Stimulated activated CD8-positive, alpha-beta memory T cell treated with anti-CD3 and anti-CD28 coated beads, Interleukin-4, amount 100 ng/mL, for 4 hours (primary cell): ENCODE data around the gene PTGR1.
"Not testable (repeated sequence)": the region's sequence is repeated elsewhere in the genome, so short reads cannot be mapped to it uniquely, and the experiment has no call there.

Source experiments
- DNase-seq, 2 donors: peaks; one replicate each; pipeline ENCODE4 v3.0.0-alpha.2; 2020; ENCODE audit warnings: low read depth in 2 of 2, low spot score in 1 of 2

Gene PTGR1

DNA sequence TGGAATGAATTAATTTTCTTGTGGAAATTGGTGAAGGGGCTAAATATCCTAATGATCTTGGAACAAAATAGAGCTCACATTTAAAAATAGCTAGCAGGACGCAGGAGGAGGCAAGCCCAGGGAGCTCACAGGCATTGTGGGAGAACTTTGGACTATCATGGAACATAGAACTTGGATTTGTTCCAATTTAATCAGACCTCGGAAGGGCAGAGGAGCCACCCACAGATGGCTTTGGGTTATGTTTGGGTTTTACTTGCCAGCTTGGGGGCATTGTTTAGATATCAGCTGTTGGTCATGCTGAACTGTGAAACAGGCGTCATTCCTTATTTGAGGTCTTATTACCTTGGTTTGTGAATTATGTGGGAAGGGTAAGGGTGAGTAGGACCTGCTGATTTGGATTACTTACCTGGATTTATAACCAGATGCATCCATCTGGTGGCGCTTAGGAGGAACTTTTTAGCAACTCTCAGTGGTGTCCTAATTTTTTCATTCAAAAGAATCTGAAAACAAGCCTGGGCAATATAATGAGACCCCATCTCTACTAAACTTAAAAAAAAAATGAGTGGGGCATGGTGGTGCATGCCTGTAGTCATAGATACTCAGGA, 14.1 kb upstream of the PTGR1 start:
- no peak for DNase-seq

DNA sequence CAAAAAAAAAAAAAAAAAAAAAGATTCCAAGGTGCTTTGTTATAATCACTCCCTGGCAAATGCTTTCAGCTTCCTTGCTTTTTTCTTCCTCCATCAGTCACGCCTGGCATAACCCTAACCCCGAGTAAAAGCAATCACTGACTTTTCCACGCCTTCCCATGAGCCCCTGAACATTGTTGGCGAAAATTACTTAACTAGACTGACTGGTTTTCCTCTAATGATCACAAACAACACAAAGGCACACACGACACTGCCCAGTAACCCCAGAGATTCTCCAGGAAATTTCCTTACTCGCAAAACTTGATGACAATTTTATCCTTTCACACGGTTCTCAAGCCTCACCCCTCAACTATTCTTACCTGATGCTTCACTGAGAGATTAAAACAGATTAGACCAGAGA, 11.4 kb upstream of the PTGR1 start:
- DNase-seq, result no peak

DNA sequence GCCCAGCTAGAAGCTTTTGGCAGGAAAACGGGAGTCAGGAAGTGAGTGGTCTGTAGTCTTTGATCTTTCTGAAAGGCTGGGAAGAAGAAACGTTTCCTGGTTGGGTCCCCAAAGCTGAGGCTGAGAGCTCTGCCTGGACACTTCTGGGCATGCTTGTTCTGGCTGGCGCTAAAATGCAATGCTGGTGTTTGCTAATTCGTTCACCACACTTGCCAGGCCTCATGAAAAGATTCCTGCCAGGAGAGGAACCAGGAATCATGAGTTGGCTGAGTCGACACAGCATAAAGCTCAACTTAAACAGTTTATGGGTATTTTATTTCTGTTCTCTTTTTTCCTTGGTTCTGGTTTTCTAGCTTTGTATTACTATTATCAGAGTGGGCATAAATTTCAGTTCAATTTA, 10.7 kb upstream of the PTGR1 start:
- no peak for DNase-seq

DNA sequence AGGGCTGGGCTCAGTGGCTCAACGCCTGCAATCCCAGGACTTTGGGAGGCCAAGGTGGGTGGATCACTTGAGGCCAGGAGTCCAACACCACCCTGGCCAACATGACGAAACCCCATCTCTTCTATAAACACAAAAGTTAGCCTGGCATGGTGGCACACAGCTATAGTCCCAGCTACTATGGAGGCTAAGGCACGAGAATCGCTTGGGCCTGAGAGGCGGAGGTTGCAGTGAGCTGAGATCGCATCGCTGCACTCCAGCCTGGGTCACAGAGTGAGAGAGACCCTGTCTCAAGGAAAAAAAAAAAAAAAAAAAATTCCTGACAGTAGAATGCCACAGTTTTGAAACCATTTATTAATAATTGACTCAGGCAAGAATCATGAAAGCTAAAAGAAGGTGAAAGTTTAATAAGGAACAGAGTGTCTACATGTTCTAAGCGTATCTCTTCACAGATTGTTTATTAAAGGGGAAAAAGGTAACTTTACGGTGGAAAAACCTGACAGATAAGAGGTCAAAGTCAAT, 5.7 kb upstream of the PTGR1 start:
- no peak for DNase-seq

DNA sequence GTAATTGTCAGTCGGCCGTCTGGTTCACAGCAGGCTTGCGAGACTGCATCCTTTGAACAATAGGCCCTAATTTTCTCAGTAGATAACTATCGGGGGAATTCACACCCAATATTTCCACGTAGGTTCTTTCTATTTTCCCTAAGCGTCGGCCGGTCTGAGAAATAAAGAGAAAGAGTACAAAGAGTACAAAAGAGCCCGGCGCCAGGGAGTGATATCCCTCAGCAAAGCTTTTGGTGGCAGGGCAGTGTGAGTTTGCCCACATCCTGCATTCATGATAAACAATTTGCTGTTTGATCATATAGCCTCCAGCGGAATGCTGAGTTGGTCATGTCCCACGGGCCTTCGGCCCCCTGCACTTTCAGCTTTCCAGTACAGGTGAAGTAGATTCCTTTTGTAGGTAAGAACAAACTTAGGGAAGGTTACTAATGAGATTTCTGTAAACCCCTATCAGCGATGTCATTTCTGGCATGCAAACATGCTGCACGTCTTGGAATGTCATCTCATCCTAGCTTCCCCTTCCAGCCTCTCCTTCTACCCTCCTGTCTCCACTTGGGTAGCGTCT, 4.7 kb upstream of the PTGR1 start:
- DNase-seq, result no peak

DNA sequence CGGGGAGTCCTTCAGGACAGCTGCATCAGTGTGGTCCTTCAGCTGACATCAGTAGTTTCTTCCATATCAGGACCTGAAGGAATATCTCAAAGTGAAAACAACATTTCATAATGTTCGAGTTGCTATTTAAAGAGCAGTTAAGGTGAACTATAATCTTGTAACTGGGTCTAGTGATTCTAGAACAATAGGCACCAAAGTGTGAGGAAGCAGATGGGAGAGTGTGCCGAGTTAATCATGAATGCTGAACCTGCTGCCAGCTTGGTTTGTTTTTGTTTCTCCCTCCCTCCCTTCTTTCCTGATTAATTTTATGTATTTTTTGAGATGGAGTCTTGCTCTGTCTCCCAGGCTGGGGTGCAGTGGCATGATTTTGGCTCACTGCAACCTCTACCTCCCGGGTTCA, 3.6 kb upstream of the PTGR1 start:
- DNase-seq, result no peak

DNA sequence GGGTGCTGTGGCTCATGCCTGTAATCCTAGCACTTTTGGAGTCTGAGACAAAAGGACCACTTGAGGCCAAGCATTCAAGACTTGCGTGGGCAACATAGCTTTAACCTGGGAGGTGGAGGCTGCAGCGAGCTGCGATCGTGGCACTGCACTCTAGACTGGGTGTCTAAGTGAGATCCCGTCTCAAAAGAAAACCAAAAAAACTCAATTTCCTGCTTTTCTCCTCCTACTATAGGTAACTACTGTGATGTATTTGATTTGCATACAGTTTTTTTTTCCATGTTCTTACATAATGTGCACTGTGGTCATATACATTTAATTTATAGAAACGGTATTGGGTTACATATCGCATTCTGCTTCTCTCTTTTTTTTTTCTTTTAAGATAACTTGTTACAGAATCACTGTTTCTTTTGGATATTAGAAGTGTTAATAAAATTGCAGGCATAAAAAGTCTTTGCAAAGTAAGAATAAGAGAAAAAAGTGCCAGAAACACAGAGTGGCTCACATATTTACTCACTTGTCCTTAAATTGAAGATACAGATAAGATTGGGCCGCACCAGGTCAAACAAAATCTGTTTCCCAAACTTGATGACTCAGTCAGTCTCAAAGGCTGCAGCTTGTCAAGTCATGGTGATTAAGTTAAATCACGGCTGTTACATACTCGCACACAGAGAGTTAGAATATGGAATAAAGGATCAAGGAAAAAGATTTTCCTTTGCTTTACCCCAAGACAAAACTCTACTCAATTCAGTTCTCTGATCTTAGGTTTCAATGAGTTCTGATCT, 2.0 kb upstream of the PTGR1 start:
- DNase-seq, result no peak

DNA sequence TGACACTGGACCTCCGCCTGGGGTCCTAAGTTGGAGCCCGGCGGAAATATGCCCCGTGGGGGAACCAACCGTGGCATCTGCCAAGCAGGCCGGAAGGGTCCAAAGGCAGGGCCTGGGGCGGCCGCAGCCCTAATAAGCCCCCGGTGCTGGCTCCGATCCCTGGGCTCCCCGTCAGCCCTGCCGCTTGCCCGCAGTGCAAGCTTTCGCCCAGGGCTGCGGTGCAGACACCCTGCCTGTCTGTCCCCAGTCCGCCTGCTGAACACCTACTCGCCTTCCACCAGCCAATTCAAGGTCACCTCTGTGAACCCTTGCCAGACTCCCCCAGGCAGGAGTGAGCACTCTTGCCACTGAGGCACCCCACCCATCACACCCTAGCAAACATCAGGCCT, 502 bp upstream of the PTGR1 start:
- no peak for DNase-seq

DNA sequence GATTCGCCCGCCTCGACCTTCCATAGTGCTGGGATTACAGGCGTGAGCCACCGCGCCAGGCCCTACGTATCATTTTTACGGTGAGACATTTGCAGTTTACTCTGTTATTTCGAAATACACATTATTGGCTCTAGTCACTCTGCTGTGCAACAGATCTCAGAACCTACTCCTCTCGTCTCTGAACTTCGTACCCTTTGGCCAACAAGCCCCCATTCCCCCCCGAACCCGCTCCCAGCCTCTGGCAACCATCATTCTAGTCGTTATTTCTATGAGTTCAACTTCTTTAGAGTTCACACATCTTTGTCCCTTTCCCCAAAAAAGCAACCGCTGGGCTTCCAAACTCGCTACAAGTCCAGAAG, 735 bp downstream of the PTGR1 start:
- DNase-seq, result no peak

DNA sequence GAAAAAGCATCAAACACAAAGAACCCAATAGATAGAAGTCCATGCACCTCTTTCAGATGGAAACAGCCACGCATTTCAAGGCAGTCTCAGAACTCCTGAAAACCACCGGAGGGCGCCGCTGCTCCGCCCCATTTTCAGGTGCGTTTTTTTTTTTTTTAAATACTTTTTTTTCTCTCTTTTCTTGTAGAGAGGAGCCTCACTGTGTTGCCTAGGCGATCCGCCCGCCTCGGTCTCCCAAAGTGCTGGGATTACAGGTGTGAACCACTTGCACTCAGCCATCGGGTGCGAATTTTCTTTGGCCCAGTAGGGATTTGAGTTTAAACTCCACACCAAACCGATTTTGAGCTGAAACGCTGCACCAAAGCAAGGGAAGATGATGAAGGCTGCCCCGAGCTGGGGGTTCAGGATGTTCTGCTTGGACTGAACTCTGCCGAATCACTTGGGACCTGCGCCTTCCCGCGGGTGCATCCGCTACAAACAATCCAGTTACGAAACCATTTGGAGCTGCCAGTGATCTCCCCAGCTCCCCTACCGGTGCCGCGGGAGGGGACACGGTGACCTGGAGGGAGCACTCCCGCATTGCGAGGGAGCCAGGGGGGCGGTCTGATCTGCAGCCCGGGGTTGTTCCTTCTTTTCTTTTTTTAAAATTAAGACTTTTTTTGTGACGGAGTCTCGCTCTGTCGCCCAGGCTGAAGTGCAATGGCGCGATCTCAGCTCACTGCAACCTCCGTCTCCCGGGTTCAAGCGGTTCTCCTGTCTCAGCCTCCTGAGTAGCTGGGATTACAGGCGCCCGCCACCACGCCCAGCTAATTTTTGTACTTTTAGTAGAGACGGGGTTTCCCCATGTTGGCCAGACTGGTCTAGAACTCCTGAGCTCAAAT, 1.4 kb downstream of the PTGR1 start:
- DNase-seq, result no peak

DNA sequence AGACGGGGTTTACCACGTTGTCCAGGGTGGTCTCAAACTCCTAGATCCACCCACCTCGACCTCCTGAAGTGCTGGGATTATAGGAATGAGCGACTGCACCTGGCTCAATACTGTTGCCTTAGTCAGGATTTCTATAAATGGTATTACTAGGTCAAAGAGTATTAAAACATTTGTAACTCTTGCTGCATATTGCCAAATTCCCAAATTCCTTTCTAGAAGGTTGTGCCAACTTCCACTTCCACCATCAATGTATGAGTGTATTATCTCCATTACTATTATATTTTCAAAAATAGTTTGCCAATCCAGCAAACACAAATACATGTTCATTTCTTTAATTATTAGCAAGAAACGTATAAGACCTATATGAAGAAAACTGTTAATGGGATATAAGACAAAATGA, 10.6 kb downstream of the PTGR1 start:
- DNase-seq, result no peak

DNA sequence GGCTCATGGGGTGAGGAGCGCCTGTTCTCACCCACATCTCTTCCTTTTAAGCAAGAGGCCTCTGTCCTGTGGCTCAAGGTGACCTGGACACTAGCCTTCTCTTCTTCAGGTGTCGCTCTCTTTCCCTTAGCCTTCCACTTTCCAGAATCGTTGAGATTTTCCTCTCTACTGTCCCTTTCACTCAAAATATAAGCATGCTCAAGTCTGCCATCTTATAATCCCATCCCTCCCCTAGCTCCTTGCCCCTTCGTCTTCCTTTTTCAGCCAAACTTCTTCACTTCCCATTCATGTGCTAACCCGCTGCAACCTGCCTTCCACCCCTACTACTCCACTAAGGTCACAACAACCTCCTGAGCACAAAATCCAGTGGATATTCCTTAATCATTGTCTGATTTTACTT, 13.1 kb downstream of the PTGR1 start:
- DNase-seq, result no peak

DNA sequence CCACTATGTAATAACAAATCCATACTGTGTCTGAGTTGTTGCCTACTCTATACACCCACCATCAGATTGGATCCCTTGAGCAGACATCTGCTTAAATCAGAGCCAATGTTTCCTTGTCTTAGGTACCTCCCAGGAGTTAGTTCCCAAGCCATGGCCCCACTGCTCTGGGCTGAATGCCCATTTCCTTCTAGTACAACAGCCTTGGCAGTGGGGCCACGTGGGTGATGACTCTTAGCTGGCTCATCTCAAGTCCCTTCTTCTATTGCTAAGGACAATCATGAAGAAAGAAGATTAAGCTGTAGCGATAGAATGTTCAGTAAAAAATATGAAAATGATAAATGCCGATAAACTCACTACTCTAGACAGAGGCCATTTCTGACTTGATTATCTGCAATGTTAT, 16.6 kb downstream of the PTGR1 start:
- no peak for DNase-seq

DNA sequence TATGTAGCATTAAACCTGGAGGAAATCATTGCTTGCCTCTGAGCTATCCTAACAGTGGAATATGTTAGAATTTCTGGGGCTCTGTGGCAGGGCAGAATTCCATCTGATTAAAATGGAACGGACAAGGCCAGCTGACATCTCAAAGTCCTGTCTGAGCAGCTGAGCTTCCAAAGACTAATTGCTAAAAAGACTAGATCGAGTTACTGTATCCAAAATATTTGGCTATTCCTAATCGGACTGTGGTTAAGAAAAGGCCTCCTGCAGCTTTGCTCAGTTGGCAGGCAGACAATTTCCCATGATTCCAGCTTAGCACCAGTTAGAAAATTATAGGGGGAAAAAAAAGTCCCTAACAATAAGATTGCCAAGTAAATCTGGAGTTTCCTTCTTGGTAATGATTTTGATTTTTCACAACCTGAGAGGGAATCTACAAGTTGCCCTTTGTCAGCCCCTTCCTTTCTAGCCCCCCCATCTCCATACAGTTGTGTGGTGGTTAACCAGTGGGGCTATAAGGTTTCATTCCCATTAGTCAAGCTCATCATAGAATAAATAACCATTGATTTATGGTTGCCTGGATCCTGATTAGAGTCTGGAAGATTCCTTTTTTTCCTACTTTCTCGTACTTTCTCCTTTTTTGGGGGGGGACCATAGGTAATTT, 26.4 kb downstream of the PTGR1 start:
- DNase-seq, result no peak

DNA sequence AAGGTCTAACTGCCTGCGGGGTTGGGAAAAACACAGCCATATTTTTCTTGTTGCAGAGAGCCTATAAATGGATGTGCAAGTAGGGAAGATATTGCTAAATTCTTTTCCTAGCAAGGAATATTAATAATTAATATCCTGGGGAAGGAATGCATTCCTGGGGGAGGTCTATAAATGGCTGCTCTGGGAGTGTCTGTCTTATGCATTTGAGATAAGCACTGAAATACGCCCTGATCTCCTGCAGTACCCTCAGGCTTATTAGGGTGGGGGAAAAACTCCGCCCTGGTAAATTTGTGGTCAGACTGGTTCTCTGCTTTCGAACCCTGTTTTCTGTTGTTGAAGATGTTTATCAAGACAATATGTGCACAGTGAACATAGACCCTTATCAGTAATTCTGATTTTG, 31.3 kb downstream of the PTGR1 start:
- not testable (repeated sequence) for DNase-seq

DNA sequence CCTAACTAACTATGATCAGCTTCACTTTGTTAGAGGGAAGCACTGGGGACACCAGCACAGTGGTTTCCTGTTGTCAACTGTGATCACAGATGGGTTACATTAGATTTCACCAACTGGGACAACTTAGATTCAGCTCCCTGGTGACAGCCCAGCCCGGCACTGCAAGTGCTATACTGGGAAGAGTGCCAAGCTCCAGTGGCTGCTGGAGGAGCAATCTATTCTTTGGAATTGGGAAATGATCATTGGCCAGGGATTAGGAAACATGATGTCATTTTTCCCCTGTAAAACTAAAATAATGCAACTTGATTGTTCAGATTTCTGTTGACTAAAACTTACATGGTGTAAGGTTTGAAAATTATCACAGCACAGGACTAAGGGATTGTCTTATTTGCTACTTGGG, 33.2 kb downstream of the PTGR1 start:
- no peak for DNase-seq

DNA sequence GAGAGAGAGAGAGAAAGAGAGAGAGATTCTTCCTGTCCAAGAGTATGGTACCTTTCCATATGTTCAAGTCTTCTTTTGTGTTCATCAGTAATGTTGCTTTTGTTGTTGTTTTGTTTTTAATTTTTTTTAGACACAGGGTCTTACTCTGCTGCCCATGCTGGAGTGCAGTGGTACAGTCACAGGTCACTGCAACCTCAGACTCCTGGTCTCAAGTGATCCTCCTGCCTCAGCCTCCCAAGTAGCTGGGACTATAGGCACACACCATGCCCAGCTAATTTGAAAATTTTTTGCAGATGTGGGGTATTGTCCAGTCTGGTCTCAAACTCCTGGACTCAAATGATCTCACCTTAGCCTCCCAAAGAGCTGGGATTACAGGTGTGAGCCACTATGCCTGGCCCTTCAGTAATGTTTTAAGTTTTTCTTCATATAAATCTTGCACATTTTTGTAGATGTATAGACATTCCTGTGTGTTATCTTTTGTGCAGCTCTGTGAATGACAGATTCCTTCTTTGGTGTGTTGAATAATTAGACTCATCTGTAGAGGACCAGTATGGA, 38.2 kb downstream of the PTGR1 start:
- no peak for DNase-seq

DNA sequence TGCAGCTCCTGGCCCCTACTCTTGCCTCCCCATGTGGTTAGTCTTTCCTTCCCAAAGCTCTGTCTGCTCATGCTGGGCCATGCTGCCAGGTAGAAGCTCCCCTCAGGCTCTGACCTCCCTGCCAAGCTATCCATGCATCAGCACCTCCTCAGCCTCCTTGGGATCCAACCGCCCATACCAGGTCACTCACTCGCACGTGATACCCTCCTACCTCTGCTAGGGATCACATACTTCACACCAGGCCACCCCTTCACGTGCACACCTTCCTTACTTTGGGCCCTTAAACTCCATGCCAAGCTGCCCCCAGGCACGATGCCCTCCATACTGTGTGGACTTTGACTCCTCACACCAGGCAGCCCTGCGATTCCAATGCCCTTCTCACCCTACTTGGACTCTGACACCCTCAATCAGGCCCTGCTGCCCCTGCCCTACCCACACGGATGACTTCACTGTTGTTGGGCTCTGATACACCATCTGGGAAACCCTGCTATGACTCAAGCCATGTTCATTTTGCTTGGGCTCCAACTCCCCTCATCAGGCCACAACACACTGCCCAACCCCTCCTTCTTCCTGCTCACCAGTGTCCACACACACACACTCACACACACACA, 40.3 kb downstream of the PTGR1 start:
- DNase-seq, result no peak

DNA sequence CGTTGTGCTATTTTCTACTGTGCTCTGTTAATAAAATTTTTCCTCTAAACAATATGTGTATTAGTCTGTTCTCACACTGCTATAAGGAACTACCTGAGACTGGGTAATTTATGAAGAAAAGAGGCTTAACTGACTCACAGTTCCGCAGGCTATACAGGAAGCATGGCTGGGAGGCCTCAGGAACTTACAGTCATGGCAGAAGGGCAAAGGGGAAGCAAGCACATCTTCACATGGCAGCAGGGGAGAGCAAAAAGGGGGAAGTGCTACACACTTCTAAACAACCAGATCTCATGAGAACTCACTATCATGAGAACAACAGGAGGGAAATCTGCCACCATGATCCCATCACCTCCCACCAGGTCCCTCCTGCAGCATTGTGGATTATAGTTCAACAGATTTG, 44.0 kb downstream of the PTGR1 start:
- not testable (repeated sequence) for DNase-seq

DNA sequence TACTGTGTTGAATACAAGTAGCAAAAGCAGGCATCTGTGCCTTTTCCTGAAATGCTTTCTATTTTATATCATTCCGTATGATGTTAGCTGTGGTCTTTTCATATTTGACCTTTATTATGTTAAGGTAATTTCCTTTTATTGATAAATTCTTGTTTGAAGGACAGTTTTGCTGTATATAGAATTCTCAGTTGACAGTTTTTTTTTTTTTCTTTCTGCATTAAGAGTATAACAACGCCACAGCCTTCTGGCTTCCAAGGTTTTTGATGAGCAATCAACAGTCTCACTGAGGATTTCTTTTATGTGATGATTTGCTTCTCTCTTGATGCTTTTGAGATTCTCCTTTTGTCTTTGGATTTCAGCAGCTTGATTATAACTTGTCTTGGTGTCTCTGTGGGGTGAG, 50.8 kb downstream of the PTGR1 start:
- DNase-seq, result no peak
